ENCODE results near the gene CPN2.

The CPN2 gene

DNA sequence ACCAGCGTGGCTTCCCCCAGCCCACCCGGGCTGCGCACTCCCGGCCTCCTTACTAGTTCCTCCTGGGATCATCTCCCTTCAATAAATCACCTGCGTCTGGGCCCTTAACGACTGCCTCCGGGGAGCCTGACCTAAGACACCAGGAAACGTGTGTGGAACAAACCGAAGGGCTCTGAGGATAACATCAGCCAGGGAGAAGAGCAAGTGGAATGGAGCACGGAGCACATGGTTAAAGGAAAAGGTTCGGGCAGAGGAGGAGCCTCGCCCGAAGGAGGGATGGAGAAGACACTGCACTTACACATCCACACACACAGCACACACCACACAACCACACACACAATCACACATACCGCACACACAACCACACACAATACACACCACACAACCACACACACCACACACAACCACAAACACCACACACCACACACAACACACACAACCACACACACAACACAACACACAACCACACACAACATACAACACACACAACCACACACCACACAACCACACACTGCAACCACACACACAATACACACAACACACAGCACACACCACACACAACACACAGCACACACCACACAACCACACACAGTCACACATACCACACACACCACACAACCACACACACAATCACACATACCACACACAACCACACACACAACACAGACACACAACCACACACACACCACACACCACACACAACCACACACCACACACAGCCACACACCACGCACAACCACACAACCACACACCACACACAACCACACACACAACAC is 24.7 kb downstream of the CPN2 start:
- no peak for DNase-seq

DNA sequence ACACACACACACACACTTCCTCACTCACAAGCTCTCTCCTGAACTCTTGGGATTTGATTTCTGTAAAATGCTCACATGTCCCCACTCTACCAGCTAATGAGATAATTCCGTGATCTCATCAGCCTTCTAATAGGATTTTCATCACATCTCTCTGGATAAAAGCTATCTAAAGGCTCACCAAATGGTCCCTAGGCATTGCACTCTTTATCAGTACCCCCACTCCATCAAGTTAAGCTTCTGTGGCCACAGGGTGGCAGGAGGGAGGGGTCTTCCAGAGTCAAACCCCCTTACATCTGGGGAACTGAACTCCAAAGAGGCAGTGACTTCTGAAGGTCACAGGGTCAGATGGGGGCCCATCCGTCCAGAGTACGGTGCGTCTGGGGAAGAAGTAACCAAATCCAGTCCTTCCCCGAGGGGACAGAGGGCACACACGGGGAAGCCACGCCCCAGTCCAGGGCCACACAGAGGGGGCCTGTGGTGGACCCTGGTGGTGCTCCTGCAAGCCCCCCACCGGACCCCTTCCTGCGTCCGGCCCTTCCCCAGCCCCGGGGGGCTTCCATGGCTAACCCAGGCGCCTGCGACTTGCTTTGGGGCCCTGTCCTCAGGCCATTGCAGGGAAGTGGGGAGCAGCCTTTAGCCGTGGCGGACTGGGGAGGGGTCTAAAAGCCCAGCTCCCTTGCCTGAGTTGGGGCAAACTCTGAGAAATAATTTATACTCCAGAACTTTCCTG is 25.5 kb downstream of the CPN2 start:
- no peak for DNase-seq

DNA sequence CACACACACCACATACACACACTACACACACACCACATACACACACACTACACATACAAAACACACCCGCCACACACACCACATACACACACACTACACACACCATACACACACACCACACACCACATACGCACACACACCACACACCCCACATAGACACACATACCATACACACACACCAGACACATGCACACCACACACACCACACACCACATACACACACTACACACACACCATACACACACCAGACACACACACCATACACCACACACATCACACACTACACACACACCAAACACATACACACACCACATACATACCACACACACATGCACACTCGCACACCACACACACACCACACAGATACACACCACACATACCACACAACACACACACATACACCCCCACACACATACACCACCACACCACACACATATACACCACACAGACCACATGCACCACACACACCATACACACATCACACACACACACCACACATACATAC is 26.3 kb downstream of the CPN2 start:
- no peak for DNase-seq

DNA sequence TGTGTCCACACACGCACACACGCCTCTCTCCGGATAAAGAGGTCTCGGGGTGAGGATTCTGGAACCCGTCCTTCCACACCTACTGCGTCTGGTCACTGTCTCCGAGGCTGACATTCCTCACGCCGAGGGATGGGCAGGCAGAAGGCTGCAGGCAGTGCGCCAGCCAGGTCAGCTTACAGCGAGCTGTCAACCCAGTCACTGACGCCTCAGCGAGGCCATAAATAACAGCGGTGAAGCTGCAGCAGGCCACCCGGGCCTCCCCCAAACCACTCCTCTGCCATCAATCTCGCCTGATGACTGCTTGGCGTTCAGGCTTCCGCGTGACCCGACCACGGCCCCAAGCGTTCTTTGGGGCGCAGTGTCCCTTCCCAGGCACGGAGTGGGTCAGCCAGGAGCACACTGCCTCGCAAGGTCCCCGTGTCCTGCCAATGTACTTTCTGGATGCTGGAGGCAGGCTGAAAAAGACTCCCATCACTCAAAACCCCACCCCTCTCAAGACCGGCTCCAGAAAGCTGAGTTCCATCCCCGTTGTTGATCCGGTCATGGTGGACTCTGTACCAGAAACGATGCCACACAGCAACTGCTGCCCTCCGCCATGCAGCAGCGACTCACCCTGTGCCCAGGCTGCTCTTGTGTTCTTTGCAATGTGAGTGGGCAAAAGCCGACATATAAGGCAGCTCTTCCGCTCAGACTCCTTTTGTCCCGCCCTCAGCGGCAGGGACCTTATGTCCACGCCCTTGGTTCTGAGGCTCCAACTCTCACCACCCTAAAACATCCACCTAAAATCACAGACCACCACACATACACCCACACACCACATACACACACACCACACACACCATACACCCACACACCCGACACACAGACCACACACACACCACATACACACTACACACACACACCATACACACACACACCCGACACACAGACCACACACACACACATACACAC is 27.1 kb downstream of the CPN2 start:
- DNase-seq: no peak

DNA sequence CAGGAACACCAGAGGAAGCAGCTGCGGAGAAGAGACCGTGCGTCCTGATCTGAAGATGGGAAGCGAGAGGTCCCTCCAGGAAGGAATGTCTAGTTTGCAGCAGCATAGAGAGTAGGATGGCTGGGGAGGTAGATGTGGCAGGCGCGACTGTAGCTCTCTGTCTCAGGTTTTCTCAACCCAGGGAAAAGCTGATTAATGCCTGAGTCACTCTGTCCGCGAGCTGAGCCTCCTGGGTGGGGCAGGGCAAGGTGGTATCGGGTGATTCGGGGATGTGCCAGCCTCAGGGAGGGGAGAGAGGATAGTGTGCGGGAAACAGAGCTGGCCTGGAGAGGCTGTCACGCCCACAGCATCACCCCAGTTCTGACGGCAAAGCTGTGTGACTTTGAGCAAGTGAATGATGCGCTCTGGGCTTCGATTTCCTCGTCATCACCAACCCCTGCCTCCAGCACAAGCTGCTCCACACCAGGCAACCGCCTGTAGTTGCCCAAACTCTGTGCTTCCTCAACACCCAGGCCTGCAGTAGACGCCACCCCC is 28.4 kb downstream of the CPN2 start:
- no peak for DNase-seq

DNA sequence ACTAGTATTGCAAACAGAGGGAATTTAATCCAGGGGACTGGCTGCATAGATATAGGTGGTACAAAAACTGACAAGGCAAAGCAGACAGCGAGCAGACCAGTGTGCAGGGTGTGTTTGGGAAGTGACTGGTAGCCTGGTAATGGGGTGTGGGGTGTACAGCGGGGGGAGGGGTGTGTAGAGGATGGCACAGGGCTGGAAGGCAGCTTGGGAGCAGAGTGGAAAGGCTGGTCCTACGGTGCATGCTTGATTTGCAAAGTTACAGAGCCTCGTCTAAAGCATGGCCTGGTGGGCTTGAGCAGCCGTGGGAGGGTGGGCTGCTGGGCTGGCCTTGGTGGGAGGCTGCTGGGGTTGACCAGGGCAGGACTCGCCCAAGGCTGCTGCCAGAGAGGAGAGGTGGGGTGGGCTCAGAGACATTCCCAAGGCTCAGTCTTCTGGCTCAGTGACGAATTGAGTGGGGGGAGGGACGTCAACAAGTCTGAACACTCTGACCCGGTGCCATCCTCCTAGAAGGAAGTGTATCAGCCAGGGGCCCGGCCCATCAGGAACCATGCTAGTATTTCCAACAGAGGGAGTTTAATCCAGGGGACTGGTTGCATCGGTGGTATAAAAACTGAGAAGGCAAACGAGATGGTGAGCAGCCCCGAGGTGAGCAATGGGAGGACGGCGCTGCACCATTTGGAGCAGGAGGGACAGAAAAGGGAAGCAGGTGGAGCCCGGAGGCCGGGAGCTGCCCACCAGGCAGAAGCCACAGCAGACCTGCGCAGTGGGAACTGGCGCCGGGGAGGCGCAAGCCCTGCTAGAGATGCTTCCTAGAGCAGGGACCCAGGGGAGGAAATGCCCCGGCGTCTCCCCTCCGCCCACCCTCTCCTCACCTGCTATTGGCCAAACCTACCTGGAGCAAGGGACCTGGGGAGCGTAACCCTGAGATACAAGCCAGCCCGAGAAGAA is 29.2 kb downstream of the CPN2 start:
- no peak for DNase-seq

DNA sequence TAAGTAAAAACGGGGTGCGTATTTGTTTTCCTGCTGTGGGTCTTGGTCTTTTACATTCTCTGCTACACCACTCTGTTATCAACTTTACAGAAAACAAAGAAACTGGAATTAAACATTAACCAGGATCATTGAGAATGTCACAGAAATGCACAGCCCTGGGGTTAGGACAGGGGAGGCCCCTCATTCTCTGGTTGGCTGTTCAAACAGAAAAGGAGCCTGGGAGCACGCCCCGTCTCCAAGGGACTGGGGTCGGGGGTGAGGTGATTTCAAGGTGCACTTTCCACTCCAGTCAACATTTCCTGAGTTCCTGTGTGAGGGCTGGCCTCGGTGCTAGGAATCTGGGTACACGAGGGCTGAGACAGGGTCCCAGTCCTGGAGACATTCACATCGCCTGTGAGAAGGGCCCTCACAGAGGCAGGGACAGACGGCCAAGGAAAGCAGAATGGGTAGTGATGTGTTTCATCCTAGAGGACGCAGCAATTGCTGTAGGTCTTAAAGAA is 30.3 kb downstream of the CPN2 start:
- DNase-seq: no peak

DNA sequence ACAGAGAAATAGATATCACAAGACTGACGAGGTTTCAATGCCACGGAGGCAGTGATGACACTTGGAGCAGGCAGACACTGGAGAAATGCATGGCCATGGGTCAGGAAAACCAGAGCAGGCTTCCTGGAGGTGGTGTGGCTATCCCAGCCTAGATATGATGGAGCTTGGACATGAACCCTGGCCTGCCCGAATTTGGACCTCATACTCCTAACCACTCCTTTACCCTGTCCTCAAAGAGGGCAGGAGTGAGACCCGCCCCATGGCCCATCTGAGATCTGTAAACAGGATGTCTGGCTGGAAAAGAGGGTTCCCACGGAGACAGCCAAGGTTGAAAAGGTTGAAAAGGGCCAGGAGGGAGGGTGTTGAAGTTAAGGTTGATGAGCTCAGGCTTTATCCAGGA is 31.0 kb downstream of the CPN2 start:
- no peak for DNase-seq

DNA sequence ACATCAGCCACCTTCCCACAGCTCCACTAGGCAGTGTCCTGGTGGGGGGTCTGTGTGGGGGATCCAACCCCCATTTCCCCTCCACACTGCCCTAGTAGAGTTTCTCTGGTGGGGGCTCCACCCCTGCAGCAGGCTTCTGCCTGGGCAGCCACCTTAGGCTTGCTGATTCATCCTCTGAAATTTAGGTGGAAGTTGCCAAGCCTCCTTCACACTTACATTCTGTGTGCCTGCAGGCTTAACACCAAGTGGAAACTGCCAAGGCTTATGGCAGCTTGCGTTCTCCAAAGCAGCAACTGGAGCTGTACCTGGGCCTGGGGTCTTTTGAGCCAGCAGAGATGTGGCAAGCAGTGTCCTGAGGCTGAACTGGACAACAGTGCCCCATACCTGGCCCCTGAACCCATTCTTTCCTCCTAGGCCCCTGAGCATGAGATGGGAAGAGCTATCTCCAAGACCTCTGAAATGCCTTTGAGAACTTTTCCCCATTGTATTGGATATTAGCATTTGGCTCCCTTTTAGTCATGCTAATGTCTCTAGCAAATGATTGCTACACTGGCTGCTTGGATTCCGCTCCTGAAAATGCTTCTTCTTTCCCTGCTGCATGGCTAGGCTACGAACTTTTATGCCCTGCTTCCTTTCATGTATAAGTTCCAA is 32.5 kb downstream of the CPN2 start:
- DNase-seq: no peak

DNA sequence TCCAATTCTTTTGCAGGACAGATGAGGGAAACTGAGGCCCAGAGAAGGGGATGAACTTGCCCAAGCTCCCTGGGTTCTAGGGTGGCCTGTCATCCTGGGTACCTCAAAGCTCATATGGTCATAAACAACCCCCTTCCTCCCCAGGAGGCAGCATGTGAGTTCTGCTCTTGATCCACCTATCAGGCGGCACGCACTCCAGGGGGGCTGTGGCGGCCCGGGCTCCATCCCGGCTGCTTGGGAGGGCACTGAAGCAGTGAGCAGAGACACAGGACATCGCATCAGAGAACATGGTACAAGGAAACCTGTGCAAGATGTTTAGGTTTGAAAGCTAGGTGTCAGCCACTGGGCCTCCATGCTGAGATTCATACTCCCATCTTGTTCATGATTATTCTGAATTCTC is 34.2 kb downstream of the CPN2 start:
- DNase-seq: no peak

DNA sequence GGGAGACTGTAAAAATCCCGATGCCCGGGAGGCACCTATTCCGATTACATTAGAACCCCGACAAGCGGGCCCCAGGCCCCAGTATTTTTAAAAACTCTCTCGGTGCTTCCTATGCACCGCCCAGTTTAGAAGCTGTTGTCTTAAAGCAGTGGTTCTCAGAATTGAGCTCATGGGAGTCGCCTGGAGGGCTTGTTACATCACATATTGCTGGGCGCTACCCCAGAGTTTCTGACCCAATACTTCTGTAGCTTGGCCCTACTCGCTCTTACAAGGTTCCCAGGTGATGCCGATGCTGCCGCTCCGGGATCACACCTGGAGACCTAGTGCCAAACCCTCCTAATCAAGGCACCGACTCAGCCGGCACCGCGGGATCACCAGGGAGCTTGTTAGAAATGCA is 35.2 kb downstream of the CPN2 start:
- no peak for DNase-seq

DNA sequence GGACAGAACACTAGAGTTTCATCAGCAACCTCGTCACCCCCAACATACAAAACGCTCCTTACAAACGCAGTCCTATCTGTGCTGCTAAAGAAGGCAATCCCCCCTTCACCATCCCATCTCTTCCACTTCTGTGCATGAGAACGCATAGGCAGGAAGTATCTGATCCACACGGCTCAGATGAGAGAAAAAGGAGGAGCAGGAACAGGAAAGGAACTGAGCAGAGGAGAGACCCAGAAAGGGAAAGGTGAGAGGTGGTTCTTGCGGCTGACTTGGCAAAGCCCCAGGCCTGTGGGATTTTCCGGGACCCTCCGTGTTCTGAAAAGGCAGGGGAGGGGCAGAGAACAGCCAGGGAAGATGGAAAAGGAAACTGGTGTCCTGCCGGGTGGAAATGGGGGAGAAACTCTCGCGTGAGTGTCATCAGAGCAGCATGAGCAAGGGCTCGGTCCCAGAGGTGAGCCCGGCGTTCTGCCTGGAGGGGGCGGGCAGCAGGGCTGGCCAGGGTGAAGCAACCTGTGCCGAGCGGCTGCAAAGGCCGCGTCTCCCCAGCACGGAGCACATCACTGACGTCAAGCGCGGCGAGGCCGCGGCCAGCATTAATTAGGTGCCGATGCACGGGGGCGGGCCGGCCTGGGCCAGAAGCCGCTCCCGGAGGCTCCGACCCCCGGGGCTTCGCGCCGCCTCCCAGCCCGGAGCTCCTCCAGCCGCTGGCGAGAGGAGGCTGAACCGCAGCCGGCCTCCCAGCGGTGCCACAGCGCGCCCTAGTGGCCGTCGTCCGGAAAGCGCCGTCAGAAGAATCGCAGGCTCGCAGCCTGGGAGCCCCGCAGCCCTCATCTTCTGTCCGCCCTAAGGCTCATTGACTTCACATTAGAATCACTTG is 35.8 kb downstream of the CPN2 start:
- peak; percentile 86 for DNase-seq

DNA sequence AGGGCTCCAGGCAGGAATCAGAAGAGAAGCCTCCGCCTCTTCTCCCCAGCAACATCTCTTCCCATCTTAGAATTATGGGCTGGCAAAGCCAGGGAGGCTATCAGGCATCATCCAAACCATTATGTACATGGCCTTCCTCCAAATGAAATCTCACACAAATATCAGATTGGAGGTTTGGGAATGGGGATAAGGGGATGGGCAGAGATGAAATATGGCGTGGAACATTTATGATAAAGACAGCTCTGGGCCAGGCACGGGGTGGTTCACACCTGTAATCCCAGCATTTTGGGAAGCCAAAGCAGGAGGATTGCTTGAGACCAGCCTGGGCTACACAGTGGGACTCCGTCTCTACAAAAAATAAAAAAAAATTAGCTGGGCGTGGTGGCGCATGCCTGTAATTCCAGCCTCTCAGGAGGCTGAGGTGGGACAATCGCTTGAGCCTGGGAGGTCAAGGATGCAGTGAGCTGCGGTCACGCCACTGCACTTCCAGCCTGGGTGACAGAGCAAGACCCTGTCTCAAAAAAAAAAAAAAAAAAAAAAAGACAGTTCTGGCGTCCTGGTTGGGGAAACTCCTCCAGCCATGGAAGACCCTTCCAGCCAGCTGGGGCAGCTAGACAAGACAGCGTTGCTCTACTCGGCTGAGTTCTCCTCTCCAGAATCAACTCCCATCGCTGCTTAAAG is 36.6 kb downstream of the CPN2 start:
- no peak for DNase-seq

DNA sequence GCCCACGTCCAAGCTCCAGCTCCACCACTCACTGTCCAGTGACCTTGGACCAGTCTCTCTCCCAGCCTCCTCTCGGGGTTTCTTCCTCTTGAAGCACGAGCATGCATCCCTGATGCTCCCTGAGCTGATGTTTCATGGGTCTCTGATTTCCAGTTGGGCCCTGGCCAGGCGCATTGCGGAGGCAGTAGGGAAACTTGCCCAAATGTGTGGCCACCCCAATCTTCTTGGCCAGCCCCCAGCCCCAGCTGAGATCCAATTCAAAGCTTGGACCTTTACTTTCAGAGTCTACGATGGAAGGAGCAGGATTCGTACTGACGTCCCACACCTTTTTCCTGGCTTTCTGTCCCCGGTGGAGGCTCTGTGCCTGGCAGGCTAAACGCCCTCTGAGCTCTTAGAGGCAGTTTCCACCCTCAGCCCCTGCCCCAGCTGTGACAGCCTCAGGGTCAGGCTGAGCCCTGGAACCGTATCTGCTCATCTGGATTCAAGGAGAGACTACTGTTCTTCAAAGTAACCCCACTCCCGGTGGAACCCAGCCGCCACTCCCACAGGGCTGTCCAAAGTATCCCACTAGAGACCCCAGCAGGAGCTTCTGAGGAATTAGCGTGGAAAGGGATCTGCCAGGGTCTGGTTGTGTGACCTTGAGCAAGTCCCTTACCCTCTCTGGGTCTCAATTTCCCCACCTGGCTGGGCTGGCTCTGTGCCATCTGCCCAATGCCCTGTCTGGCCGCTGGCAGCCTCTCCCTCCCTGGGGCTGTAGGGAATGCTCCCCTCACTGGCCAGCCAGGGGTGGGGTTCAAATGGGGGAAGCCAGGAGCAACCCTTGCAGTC is 37.4 kb downstream of the CPN2 start:
- DNase-seq: no peak

DNA sequence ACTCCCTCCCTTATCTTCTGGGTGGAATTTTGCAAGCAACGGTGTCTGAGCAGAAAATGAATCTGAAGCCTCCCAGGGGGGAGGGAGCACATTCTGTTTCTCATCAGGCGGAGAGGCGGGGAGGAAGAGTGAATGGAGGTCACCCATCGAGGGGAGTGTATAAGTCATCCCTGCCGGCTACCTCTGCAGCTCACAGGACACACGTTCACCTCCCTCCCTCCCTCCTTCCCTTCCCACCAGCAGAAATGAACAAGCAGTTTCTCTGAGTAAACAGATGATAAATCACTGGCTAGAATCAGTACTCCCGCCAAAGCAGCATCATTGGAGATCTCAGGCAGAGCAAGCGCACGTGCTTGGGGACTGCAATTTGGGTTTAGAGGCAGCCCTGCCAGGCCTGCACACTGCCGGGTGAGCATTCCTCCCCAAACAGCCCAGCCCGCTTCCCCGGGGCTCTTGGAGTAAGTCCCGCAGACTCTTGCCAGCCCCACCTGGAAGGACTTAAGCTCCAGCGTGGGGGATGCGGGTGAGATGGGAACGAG is 38.3 kb downstream of the CPN2 start:
- no peak for DNase-seq

DNA sequence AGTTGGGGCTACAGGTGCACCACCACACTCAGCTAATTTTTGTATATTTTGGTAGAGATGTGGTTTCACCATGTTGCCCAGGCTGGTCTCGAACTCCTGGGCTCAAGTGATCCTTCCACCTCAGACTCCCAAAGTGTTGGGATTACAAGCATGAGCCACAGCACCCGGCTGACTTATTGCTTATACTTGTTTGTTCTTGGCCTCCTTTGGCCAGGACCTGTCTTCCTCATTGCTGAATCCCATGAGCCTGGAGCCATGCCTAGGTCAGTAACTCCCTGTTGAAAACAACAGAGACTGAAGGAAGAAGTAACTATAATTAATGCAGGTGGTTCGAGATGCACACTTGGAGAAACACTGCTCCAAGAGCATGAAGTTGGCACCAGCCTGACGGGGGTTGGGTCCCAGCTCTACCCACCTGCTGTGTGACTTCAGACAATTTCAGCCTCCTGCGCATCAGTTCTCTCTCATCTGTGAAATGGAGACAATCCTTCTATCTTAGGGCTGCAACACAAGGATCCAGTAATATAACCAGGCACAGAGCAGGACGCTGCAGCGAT is 38.9 kb downstream of the CPN2 start:
- DNase-seq: no peak

DNA sequence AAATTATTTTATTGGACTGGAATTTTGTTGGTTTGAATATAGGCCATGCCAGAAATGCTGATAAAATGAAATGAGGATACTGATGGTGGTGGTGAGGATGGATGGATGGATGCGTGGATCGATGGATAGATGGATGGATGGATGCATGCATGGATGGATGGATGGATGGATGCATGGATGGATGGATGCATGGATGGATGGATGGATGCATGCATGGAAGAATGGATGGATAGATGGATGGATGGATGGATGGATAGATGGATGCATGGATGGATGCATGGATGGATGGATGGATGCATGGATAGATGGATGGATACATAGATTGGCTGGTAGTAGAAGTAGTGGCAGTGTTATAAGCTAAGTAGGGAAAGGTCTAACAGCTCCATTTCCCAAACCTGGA is 40.1 kb downstream of the CPN2 start:
- DNase-seq: no peak

All from DMS79 treated with DMSO at 0.1 percent for 48 hours (cell line).